Endodermal cell (in vitro differentiated cells): ENCODE data around the gene ANKRD10. TPM values are rescaled to one million over a fixed set of nuclear protein-coding genes. Genes with fewer than 3 reads are reported as not detected.
"Not testable (repeated sequence)": the region's sequence is repeated elsewhere in the genome, so short reads cannot be mapped to it uniquely, and the experiment has no call there.

Source experiments
- DNase-seq: peaks from one replicate; pipeline ENCODE4 v3.0.0-alpha.2; 2017
- H3K27ac ChIP-seq: 2 replicates; pipeline ENCODE4 v1.5.1; 2013; ENCODE audit warnings: mild to moderate bottlenecking, low read depth, low read length, moderate library complexity
- H3K27me3 ChIP-seq: 2 replicates; pipeline ENCODE4 v1.6.1; 2013; ENCODE audit warnings: mild to moderate bottlenecking, low read length, moderate library complexity; ENCODE audit not compliant: insufficient read depth, control insufficient read depth, poor library complexity, severe bottlenecking
- H3K36me3 ChIP-seq: 2 replicates; pipeline ENCODE4 v1.7.0; 2013; ENCODE audit warnings: mild to moderate bottlenecking, low read length, moderate library complexity; ENCODE audit not compliant: control insufficient read depth, insufficient read depth
- H3K4me1 ChIP-seq: one replicate; pipeline ENCODE4 v1.7.0; 2013; ENCODE audit warnings: low read length; ENCODE audit not compliant: control insufficient read depth, insufficient read depth
- H3K4me3 ChIP-seq: 2 replicates; pipeline ENCODE4 v1.5.1; 2013; ENCODE audit warnings: mild to moderate bottlenecking, low read length, moderate library complexity
- H3K9ac ChIP-seq: 2 replicates; pipeline ENCODE4 v1.6.1; 2013; ENCODE audit warnings: mild to moderate bottlenecking, low read length, moderate library complexity; ENCODE audit not compliant: poor library complexity, severe bottlenecking; ENCODE audit errors: extremely low read depth
- H3K9me3 ChIP-seq: 2 replicates; pipeline ENCODE4 v1.6.1; 2013; ENCODE audit warnings: mild to moderate bottlenecking, low read length, moderate library complexity; ENCODE audit not compliant: control insufficient read depth
- H3K27ac Mint-ChIP-seq: 2 replicates; pipeline ENCODE4 v1.8.0; 2020; ENCODE audit warnings: mixed read lengths
- H3K27me3 Mint-ChIP-seq: 2 replicates; pipeline ENCODE4 v1.8.0; 2021; ENCODE audit warnings: mild to moderate bottlenecking, mixed read lengths; ENCODE audit not compliant: insufficient read depth
- H3K36me3 Mint-ChIP-seq: 2 replicates; pipeline ENCODE4 v1.8.0; 2020; ENCODE audit warnings: low read depth, mixed read lengths
- H3K4me1 Mint-ChIP-seq: 2 replicates; pipeline ENCODE4 v1.8.0; 2020; ENCODE audit warnings: mixed read lengths
- H3K4me3 Mint-ChIP-seq: 2 replicates; pipeline ENCODE4 v1.8.0; 2020; ENCODE audit warnings: mild to moderate bottlenecking, moderate library complexity, mixed read lengths
- H3K9me3 Mint-ChIP-seq: 2 replicates; pipeline ENCODE4 v1.8.0; 2020; ENCODE audit warnings: mild to moderate bottlenecking, mixed read lengths
- WGBS, 2 experiments: methylation state at CpG; one replicate each; pipeline versions ENCODE4 v1.1.5 to v1.1.7; 2013; ENCODE audit warnings: missing lambda C conversion rate in 2 of 2, mixed read lengths in 1 of 2; ENCODE audit not compliant: insufficient coverage in 1 of 2, insufficient read length in 1 of 2; 5-methylcytosine and 5-hydroxymethylcytosine counted together
- total RNA-seq, 2 donors: library from RNA; stranded (reverse); fragmentation: NEBNext Ultra II Directional in 1 of 2; extraction: Animal tissue kit (Norgen Biotek cat#: 25700) in 1 of 2; gene quantifications; 2 replicates in 1 of 2; 3 replicates in 1 of 2; pipeline ENCODE4 v1.2.1, GENCODE V29; 2021
- TF ChIP-seq, protein P1 (sequence below): fragments of 200-600 bp; sonication (generic); conservative IDR thresholded peaks from 2 replicates; pipeline ENCODE4 v1.5.0; 2021; ENCODE audit warnings: antibody characterized with exemption, mild to moderate bottlenecking

Gene ANKRD10
- total RNA-seq, 2 donors from 2014 or later, result 148 to 182 TPM

DNA sequence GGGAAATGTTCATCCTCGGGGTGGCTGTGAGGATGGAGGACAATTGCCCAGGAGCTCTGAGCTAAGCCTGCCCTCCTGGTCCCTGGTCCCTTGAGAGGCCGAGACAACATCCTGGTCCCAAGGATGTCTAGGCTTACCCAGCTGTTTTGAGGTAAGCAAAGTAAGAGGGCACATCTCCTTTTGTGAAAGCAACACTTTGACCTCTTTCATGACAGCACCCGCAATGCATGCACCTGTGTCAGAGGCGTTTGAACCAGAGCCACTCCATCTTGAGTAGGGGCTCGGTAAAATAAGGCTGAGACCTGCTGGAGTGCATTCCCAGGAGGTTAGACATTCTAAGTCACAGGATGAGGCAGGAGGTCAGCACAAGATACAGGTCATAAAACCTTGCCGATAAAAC is 43.1 kb upstream of the ANKRD10 start:
- H3K27me3 Mint-ChIP-seq, result peaks cover 1% of the 10 kb centered on the region
- no peak overlapping the region for H3K4me3 Mint-ChIP-seq
- no peaks in the 10 kb centered on the region for H3K27me3 ChIP-seq
- H3K27ac ChIP-seq, result no peak overlapping the region
- H3K36me3 ChIP-seq, result no peaks in the 10 kb centered on the region
- H3K9me3 Mint-ChIP-seq, result peaks cover 40% of the 10 kb centered on the region
- peaks cover 24% of the 10 kb centered on the region for H3K9me3 ChIP-seq
- H3K27ac Mint-ChIP-seq, result no peak overlapping the region
- H3K4me3 ChIP-seq, result no peak overlapping the region
- 93 to 95% methylated on average over 6 of the region's 6 CpGs for WGBS, 2 experiments
- H3K4me1 ChIP-seq, result no peaks in the 10 kb centered on the region
- H3K4me1 Mint-ChIP-seq, result peaks cover 2% of the 10 kb centered on the region
- H3K9ac ChIP-seq, result no peak overlapping the region
- peaks cover 1% of the 10 kb centered on the region for H3K36me3 Mint-ChIP-seq
- DNase-seq, result no peak
- TF ChIP-seq, protein P1, sequence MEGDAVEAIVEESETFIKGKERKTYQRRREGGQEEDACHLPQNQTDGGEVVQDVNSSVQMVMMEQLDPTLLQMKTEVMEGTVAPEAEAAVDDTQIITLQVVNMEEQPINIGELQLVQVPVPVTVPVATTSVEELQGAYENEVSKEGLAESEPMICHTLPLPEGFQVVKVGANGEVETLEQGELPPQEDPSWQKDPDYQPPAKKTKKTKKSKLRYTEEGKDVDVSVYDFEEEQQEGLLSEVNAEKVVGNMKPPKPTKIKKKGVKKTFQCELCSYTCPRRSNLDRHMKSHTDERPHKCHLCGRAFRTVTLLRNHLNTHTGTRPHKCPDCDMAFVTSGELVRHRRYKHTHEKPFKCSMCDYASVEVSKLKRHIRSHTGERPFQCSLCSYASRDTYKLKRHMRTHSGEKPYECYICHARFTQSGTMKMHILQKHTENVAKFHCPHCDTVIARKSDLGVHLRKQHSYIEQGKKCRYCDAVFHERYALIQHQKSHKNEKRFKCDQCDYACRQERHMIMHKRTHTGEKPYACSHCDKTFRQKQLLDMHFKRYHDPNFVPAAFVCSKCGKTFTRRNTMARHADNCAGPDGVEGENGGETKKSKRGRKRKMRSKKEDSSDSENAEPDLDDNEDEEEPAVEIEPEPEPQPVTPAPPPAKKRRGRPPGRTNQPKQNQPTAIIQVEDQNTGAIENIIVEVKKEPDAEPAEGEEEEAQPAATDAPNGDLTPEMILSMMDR, result no peak

DNA sequence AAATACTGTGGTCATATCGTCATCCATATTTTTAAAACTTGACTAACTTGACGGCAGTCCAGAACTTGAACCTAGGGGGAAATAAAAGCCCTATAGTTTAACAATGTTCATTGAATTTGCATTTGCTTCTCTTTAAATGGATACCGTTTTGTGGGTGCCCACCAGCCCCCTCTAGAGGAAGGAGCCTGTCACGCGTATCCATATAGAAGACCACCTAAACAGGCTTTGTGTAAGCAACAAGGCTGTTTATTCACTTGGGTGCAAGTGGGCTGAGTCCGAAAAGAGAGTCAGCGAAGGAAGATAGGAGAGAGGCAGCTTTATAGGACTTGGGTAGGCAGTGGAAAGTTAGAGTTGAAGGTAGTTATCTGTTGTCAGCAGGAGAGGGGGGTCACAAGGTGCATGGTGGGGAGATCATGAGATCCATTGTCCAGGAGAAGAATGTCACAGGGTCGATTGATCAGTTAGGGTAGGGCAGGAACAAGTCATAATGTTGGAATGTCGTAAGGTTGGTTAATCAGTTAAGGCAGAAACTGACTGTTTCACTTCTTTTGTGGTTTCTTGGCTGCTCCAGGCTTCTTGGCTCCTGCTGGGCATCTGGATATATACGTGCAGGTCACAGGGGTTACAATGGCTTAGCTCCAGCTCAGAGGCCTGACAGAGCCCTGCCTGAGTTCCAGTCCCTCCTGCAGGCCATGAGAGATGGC is 42.5 kb upstream of the ANKRD10 start:
- H3K4me1 ChIP-seq, result no peaks in the 10 kb centered on the region
- Mint-ChIP-seq H3K36me3 (no peaks in the 10 kb centered on the region), H3K4me3 (no peak overlapping the region), H3K27me3 (peaks cover 1% of the 10 kb centered on the region), H3K9me3 (peaks cover 34% of the 10 kb centered on the region), H3K27ac (no peak overlapping the region), H3K4me1 (peaks cover 2% of the 10 kb centered on the region)
- no peaks in the 10 kb centered on the region for H3K36me3 ChIP-seq
- TF ChIP-seq, protein P1, result peak; percentile 75
- no peaks in the 10 kb centered on the region for H3K27me3 ChIP-seq
- peaks cover 18% of the 10 kb centered on the region for H3K9me3 ChIP-seq
- peak; percentile 71 for DNase-seq
- no peak overlapping the region for H3K4me3 ChIP-seq
- 85 to 86% methylated on average over 9 to 10 of the region's 10 CpGs for WGBS, 2 experiments
- H3K27ac ChIP-seq, result no peak overlapping the region
- H3K9ac ChIP-seq, result no peak overlapping the region

DNA sequence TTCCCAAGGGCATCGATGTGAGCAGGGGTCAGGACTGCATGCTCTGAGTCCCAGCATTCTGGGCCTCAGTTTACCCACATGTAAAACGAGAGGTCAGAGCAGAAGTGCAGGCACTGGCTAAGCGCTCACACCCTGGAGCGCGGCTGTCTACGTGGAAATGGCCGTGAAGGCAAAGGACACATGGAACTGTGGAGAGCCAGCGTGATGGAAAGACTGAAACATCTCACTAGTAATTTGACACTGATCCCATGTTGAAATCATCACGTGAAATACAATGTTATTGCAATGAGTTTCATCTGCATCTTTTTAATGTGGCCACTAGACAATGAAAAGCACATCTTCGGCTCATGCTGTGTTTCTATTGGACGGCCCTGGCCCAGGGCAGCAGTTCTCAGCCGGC is 41.3 kb upstream of the ANKRD10 start:
- not testable (repeated sequence) for H3K4me3 Mint-ChIP-seq, H3K36me3 ChIP-seq, H3K36me3 Mint-ChIP-seq, H3K27me3 Mint-ChIP-seq, H3K4me3 ChIP-seq, H3K4me1 ChIP-seq, H3K27ac ChIP-seq, H3K9me3 ChIP-seq, H3K27me3 ChIP-seq, H3K27ac Mint-ChIP-seq, H3K4me1 Mint-ChIP-seq, H3K9ac ChIP-seq, DNase-seq
- H3K9me3 Mint-ChIP-seq, result peaks cover 23% of the 10 kb centered on the region
- WGBS, 2 experiments, result 87 to 89% methylated on average over 7 to 10 of the region's 12 CpGs

DNA sequence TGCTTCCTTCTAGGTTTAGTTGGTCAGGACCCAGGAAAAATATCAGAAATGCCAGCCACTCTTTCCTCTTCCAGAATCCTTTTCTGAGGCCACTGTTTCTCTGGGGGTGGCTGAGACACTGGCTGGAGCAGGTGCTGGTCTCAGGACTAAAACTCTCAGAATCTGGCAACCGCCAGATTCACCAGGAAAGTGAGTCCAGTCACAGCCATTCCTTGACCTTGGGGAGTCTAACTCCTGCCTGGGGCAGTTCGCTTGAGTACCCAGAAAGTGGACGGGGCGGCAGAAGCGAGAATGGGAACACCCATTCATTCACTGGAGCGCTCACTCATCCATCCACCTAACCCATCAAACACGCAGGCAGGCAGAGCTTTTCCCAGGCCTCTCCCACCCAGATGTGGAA is 40.7 kb upstream of the ANKRD10 start:
- H3K36me3 ChIP-seq, H3K36me3 Mint-ChIP-seq, H3K4me1 Mint-ChIP-seq, H3K4me3 Mint-ChIP-seq, H3K9me3 ChIP-seq, H3K27me3 ChIP-seq, DNase-seq, H3K27me3 Mint-ChIP-seq, H3K4me1 ChIP-seq, H3K27ac Mint-ChIP-seq, H3K9ac ChIP-seq, H3K4me3 ChIP-seq, H3K27ac ChIP-seq: not testable (repeated sequence)
- H3K9me3 Mint-ChIP-seq, result peaks cover 21% of the 10 kb centered on the region
- WGBS, 2 experiments, result 95% methylated on average over 2 of the region's 7 CpGs; no CpG with 5 or more reads in 1 of the 2 experiments

DNA sequence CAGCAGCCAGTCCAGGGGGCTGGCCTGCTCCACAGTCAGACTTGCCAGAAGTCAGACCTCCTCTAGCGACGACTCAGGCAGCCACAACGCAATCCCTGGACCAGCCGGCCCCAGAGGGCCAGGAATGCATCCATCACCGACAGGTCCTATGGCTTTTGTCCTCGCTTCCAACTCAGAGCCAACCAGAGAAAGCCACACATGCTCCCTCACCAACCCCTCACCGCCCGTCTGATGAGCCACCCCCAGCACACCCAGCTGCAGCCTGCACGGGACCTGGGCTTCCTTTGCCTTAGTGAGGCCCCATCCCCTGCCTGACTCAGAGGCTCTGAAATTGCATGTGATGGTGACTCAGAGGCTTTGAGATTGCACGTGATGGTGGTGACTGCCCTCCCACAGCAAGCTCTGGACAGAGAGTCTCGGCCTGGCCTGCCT is 40.2 kb upstream of the ANKRD10 start:
- peak; percentile 58 for DNase-seq
- H3K4me1 ChIP-seq, H3K9ac ChIP-seq, H3K27ac ChIP-seq, H3K27ac Mint-ChIP-seq, H3K36me3 Mint-ChIP-seq, H3K4me3 Mint-ChIP-seq, H3K4me1 Mint-ChIP-seq, H3K27me3 ChIP-seq, H3K4me3 ChIP-seq, H3K9me3 ChIP-seq, H3K36me3 ChIP-seq, H3K27me3 Mint-ChIP-seq: not testable (repeated sequence)
- WGBS, 2 experiments, result 40 to 85% methylated on average over 1 to 11 of the region's 11 CpGs
- peaks cover 17% of the 10 kb centered on the region for H3K9me3 Mint-ChIP-seq

DNA sequence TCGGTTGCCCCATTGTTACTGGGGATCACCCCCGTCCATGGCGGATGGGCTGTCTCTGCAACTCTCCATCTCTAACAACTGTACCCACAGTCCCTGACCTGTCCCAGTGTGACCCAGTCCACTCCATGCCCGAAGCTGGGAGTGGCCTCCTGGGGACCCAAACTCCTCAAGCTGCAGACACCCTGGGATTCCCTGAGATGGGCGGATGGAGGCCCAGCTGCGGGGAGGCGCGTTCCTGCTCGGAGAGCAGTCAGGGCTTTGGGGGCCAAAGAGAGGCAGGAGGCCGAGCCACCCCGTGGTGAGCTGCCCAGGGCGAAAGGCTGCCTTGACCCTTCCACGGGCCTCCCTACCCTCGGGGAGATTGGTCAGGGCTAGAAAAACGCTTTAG is 39.7 kb upstream of the ANKRD10 start:
- H3K27ac ChIP-seq, H3K9ac ChIP-seq, H3K36me3 Mint-ChIP-seq, H3K4me3 Mint-ChIP-seq, H3K4me3 ChIP-seq, DNase-seq, H3K4me1 Mint-ChIP-seq, H3K9me3 ChIP-seq, H3K4me1 ChIP-seq, H3K27me3 ChIP-seq, H3K36me3 ChIP-seq, H3K27me3 Mint-ChIP-seq, H3K27ac Mint-ChIP-seq: not testable (repeated sequence)
- 91 to 97% methylated on average over 11 to 15 of the region's 15 CpGs for WGBS, 2 experiments
- peaks cover 12% of the 10 kb centered on the region for H3K9me3 Mint-ChIP-seq
